ENCODE measurements around the gene BAZ1A. TPM values are rescaled to one million over a fixed set of nuclear protein-coding genes. Genes with fewer than 3 reads are reported as not detected.

BAZ1A gene
- total and polyA plus RNA-seq, 7 experiments from 2014 or later: 10.3 to 62.5 (median 49.8) TPM

GRCh38 chr14:34710744-34711143, 164.4 kb downstream of the BAZ1A start:
- H3K4me3 ChIP-seq (ENCODE audit: low read length): no peak overlapping the region
- CTCF ChIA-PET: interaction anchor here (1.2 kb wide), 1 partner anchor 12 kb away, joined by 3 read pairs; no protein-coding TSS in a partner anchor
- H3K27me3 ChIP-seq (ENCODE audit: control insufficient read depth in 2 of 2, insufficient read depth in 2 of 2, low read length in 2 of 2): no peaks in the 10 kb centered on the region
- H3K27ac ChIP-seq (ENCODE audit: low read depth, low read length): no peak overlapping the region
- H3K4me3 Mint-ChIP-seq: no peak overlapping the region
- ATAC-seq (no peak), DNase-seq (no peak)
- peaks cover 8 to 34% (median 20%) of the 10 kb centered on the region in 7 donors for H3K4me1 Mint-ChIP-seq
- intact Hi-C loops (cut with micrococcal nuclease): loop anchor here in 1 of 2 donors (5.0 to 10.0 kb wide), 5 partner anchors 176 to 1097 kb away; partner anchors contain the start of genes EAPP, NFKBIA, PSMA6 and RALGAPA1
- POLR2A ChIA-PET: no interaction called here
- H3K36me3 ChIP-seq (ENCODE audit: control insufficient read depth in 2 of 3, insufficient read depth in 3 of 3, low read length in 3 of 3): peaks cover 0 to 3% (median 0%) of the 10 kb centered on the region in 3 experiments
- H3K9me3 Mint-ChIP-seq: no peaks in the 10 kb centered on the region
- no peaks in the 10 kb centered on the region for H3K9me3 ChIP-seq (ENCODE audit: control insufficient read depth in 2 of 3, low read length in 3 of 3)
- peaks cover 0 to 5% (median 0%) of the 10 kb centered on the region in 5 donors for H3K36me3 Mint-ChIP-seq
- no peaks in the 10 kb centered on the region for H3K27me3 Mint-ChIP-seq
- H3K27ac Mint-ChIP-seq: no peak overlapping the region
- peaks cover 4 to 6% of the 10 kb centered on the region in 2 donors for H3K4me1 ChIP-seq (ENCODE audit: control insufficient read depth in 2 of 2, insufficient read depth in 2 of 2, low read length in 2 of 2)

- H3K4me1 Mint-ChIP-seq: peaks cover 6 to 28% (median 15%) of the 10 kb centered on the region in 7 donors
- POLR2A ChIA-PET: interaction anchor here (0.5 to 1.0 kb wide), 3 partner anchors 13 to 270 kb away, joined by 3 read pairs; no protein-coding TSS in a partner anchor
- H3K36me3 Mint-ChIP-seq: peaks cover 0 to 5% (median 0%) of the 10 kb centered on the region in 5 donors
- Histone ChIP-seq H3K9me3 (ENCODE audit: control insufficient read depth in 2 of 3, low read length in 3 of 3) (no peaks in the 10 kb centered on the region), H3K27ac (ENCODE audit: low read depth, low read length) (no peak overlapping the region), H3K36me3 (ENCODE audit: control insufficient read depth in 2 of 3, insufficient read depth in 3 of 3, low read length in 3 of 3) (peaks cover 0 to 3% (median 0%) of the 10 kb centered on the region in 3 experiments), H3K4me3 (ENCODE audit: low read length) (no peak overlapping the region), H3K27me3 (ENCODE audit: control insufficient read depth in 2 of 2, insufficient read depth in 2 of 2, low read length in 2 of 2) (no peaks in the 10 kb centered on the region), H3K4me1 (ENCODE audit: control insufficient read depth in 2 of 2, insufficient read depth in 2 of 2, low read length in 2 of 2) (peaks cover 4 to 6% of the 10 kb centered on the region in 2 donors)
- DNase-seq (no peak), ATAC-seq (no peak)
- H3K27ac Mint-ChIP-seq: no peak overlapping the region
- no peak overlapping the region for H3K4me3 Mint-ChIP-seq
- H3K27me3 Mint-ChIP-seq: no peaks in the 10 kb centered on the region
- intact Hi-C loops (cut with micrococcal nuclease): loop anchor here in 1 of 2 donors (5.0 to 10.0 kb wide), 5 partner anchors 175 to 1097 kb away; partner anchors contain the start of genes EAPP, NFKBIA, PSMA6 and RALGAPA1
- no peaks in the 10 kb centered on the region for H3K9me3 Mint-ChIP-seq
- CTCF ChIA-PET: interaction anchor here (0.6 to 1.2 kb wide), 3 partner anchors 13 to 728 kb away, joined by 3 to 6 read pairs (median 3); no protein-coding TSS in a partner anchor
Measured at GRCh38 chr14:34710006-34710405, 165.2 kb downstream of the BAZ1A start.

DNA sequence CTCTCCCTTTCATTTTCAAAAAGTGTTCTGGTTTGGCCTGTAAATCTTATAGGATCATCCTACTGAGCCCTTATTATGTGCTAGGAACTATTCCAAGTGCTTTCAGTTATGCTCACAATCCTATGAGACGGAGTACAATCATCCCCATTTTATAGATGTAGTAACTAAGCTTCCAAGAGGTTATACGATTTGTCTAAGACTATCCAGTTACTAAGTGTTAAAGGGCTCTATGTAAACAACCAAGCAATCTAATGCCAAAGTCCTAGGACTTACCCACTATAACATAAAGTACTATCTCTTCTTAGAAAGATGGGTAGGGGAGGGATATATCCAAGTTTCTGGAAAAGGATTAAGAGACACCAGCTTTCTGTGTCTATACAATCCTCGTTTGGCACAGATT, 167.4 kb downstream of the BAZ1A start:
- DNase-seq (no peak), ATAC-seq (no peak)
- Histone ChIP-seq H3K27me3 (ENCODE audit: control insufficient read depth in 2 of 2, insufficient read depth in 2 of 2, low read length in 2 of 2) (no peaks in the 10 kb centered on the region), H3K36me3 (ENCODE audit: control insufficient read depth in 2 of 3, insufficient read depth in 3 of 3, low read length in 3 of 3) (no peaks in the 10 kb centered on the region), H3K27ac (ENCODE audit: low read depth, low read length) (no peak overlapping the region), H3K4me1 (ENCODE audit: control insufficient read depth in 2 of 2, insufficient read depth in 2 of 2, low read length in 2 of 2) (no peaks in the 10 kb centered on the region), H3K9me3 (ENCODE audit: control insufficient read depth in 2 of 3, low read length in 3 of 3) (no peaks in the 10 kb centered on the region), H3K4me3 (ENCODE audit: low read length) (no peak overlapping the region)
- Mint-ChIP-seq H3K9me3 (no peaks in the 10 kb centered on the region), H3K36me3 (peaks cover 0 to 5% (median 0%) of the 10 kb centered on the region in 5 donors), H3K27me3 (no peaks in the 10 kb centered on the region), H3K27ac (no peak overlapping the region), H3K4me3 (no peak overlapping the region), H3K4me1 (peaks cover 0 to 14% (median 5%) of the 10 kb centered on the region in 7 donors)
- intact Hi-C loops (cut with micrococcal nuclease): no loop called here
- CTCF ChIA-PET: no interaction called here
- POLR2A ChIA-PET: interaction anchor here (0.6 kb wide), 1 partner anchor 34 kb away, joined by 3 read pairs; no protein-coding TSS in a partner anchor

Other genes starting within 250 kb of the BAZ1A start
- 10 to 100 TPM; 56.6 to 78.9 (median 59.7) TPM for gene SNX6, start 245.2 kb downstream of the BAZ1A start, total RNA-seq
- 100 to 1,000 TPM in 1 of 2 donors, 10 to 100 TPM in 1; 99.4 to 114 TPM for gene SNX6, start 245.2 kb downstream of the BAZ1A start, polyA plus RNA-seq
- gene CFL2, start 160.8 kb downstream of the BAZ1A start, total RNA-seq: 10 to 100 TPM in 4 of 5 experiments, 1 to 10 TPM in 1; 5.2 to 34.2 (median 11.7) TPM
- gene CFL2, start 160.8 kb downstream of the BAZ1A start, polyA plus RNA-seq: 1 to 10 TPM; 3.6 to 6.3 TPM
- 10 to 100 TPM; 35.8 to 61.4 (median 52.0) TPM for gene SRP54, start 107.6 kb upstream of the BAZ1A start, total RNA-seq
- gene SRP54, start 107.6 kb upstream of the BAZ1A start, polyA plus RNA-seq: 10 to 100 TPM; 34.2 to 37.4 TPM
- gene FAM177A1, start 170.9 kb upstream of the BAZ1A start, total RNA-seq: 100 to 1,000 TPM in 1 of 5 experiments, 10 to 100 TPM in 4; 34.3 to 135 (median 41.7) TPM
- gene FAM177A1, start 170.9 kb upstream of the BAZ1A start, polyA plus RNA-seq: 10 to 100 TPM; 34.9 to 36.2 TPM
- gene PPP2R3C, start 246.6 kb upstream of the BAZ1A start, total RNA-seq: 10 to 100 TPM; 31.4 to 43.3 (median 33.5) TPM
- gene PPP2R3C, start 246.6 kb upstream of the BAZ1A start, polyA plus RNA-seq: 10 to 100 TPM; 51.9 to 52.2 TPM
- 10 to 100 TPM; 31.2 to 40.9 (median 38.4) TPM for gene PRORP, start 247.2 kb upstream of the BAZ1A start, total RNA-seq
- 10 to 100 TPM; 67.4 to 77.3 TPM for gene PRORP, start 247.2 kb upstream of the BAZ1A start, polyA plus RNA-seq

Data from naive thymus-derived CD4-positive, alpha-beta T cell (primary cell).